ENCODE measurements around the gene TMEM179.

- no peak for TF ChIP-seq POLR2A (IDR thresholded peaks at IDR 0.05; ENCODE audit: low read depth, low read length)
- no peak for TF ChIP-seq EZH2 (IDR thresholded peaks at IDR 0.05; ENCODE audit: borderline replicate concordance, low read depth, low read length, severe bottlenecking)
- TF ChIP-seq CTCF (IDR thresholded peaks at IDR 0.05; ENCODE audit: extremely low read depth in 1 of 2, insufficient read depth in 1 of 2, low read depth in 1 of 2, low read length in 2 of 2): no peak
- TF ChIP-seq MYC (IDR thresholded peaks at IDR 0.05; ENCODE audit: low read depth, low read length): no peak
- TF ChIP-seq MAX (IDR thresholded peaks at IDR 0.05; ENCODE audit: insufficient read depth, insufficient read length): no peak
Observed at GRCh38 chr14:104593710-104594136, 10.8 kb downstream of the TMEM179 start.

Measured in endothelial cell of umbilical vein (primary cell).